ENCODE results near the gene ART3. TPM values are rescaled to one million over a fixed set of nuclear protein-coding genes. Genes with fewer than 3 reads are reported as not detected.

ART3 gene
- total RNA-seq, 4 donors from 2014 or later, result 0.68 to 4.4 TPM; not detected in 2

GRCh38 chr4:76160355-76160754, 85.8 kb downstream of the ART3 start:
- Histone ChIP-seq H3K4me3 (no peak overlapping the region), H3K4me1 (no peaks in the 10 kb centered on the region), H3K36me3 (peaks cover 0 to 48% (median 20%) of the 10 kb centered on the region in 4 donors), H3K27me3 (no peaks in the 10 kb centered on the region), H3K9me3 (no peaks in the 10 kb centered on the region), H3K27ac (no peak overlapping the region)
- no peak for DNase-seq
- TF ChIP-seq POLR2AphosphoS5 (IDR thresholded peaks at IDR 0.05) (no peak), EP300 (IDR thresholded peaks at IDR 0.05; ENCODE audit: low read depth) (no peak), POLR2A (IDR thresholded peaks at IDR 0.05) (no peak), CTCF (IDR thresholded peaks at IDR 0.05) (no peak)
- 50 to 64% methylated on average over 2 of the region's 2 CpGs for WGBS, 2 donors (ENCODE audit: low coverage in 1 of 2)
- in situ Hi-C loops (cut with MboI; ENCODE audit: low pct_ligation_motif_present in 1 of 4, low pct_unique_long_range_greater_than_20kb in 1 of 4, low sequenced_read_pairs in 3 of 4) (no loop called here), intact Hi-C loops (cut with DNase I; ENCODE audit: low total_unique reads) (no loop called here)

Other genes with a start within 250 kb of the ART3 start
- gene PPEF2, start 172.3 kb upstream of the ART3 start, total RNA-seq, result under 1 TPM in 1 of 4 donors, not detected in 3; 0.32 TPM
- gene NAAA, start 133.7 kb upstream of the ART3 start, total RNA-seq, result 100 to 1,000 TPM; 219 to 603 (median 461) TPM
- 10 to 100 TPM in 3 of 4 donors, 1 to 10 TPM in 1; 6.7 to 27.5 (median 20.4) TPM for gene SDAD1, start 83.8 kb upstream of the ART3 start, total RNA-seq
- 1 to 10 TPM in 1 of 4 donors, not detected in 3; 2.5 TPM for gene CXCL9, start 67.2 kb upstream of the ART3 start, total RNA-seq
- 1 to 10 TPM in 1 of 4 donors, not detected in 3; 3.0 TPM for gene CXCL10, start 51.2 kb upstream of the ART3 start, total RNA-seq
- gene CXCL11, start 38.6 kb upstream of the ART3 start, total RNA-seq, result not detected
- 100 to 1,000 TPM in 1 of 4 donors, 10 to 100 TPM in 2, 1 to 10 TPM in 1; 7.0 to 142 (median 29.2) TPM for gene NUP54, start 73.7 kb downstream of the ART3 start, total RNA-seq
- gene SCARB2, start 139.1 kb downstream of the ART3 start, total RNA-seq, result 100 to 1,000 TPM; 139 to 210 (median 194) TPM
- gene FAM47E, start 177.0 kb downstream of the ART3 start, total RNA-seq, result 1 to 10 TPM in 3 of 4 donors, under 1 TPM in 1; 0.20 to 7.8 (median 2.8) TPM
- gene STBD1, start 232.0 kb downstream of the ART3 start, total RNA-seq, result 10 to 100 TPM in 3 of 4 donors, 1 to 10 TPM in 1; 5.4 to 48.7 (median 17.0) TPM